HuH-7.5 (cell line): ENCODE results near the gene NEMF.
"Not testable (repeated sequence)": the region's sequence is repeated elsewhere in the genome, so short reads cannot be mapped to it uniquely, and the experiment has no call there.

Experiments
- DNase-seq: peaks from one replicate; pipeline ENCODE4 v3.0.0; 2011; ENCODE audit warnings: low spot score

NEMF gene

DNA sequence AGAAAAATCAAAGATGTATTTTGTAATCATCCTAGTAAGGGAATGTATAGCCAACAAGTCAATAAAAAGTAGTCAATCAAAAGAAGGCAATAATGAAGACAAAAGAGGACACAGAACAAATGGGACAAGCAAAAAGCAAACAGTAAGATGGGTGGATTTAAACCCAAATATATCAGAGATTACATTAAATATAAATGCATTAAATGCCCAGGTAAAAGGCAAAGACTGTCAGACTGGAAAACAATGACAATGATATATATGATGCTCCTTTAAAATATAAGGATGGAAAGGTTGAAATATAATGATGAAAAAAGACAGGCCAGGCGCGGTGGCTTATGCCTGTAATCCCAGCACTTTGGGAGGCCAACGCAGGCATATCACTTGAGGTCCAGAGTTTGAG lies 35.7 kb downstream of the NEMF start:
- no peak for DNase-seq

DNA sequence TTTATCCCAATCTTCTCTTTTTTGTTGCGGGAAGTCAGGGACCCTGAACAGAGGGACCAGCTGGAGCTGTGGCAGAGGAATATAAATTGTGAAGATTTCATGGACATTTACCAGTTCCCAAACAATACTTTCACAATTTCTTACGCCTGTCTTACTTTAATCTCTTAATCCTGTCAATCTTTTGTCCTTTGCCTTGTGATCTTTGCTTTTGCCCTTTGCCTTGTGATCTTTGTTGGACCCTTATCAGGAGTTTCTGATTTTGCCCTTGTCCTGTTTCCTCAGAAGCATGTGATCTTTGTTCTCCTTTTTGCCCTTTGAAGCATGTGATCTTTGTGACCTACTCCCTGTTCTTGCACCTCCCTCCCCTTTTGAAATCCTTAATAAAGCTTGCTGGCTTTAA lies 36.5 kb downstream of the NEMF start:
- not testable (repeated sequence) for DNase-seq

DNA sequence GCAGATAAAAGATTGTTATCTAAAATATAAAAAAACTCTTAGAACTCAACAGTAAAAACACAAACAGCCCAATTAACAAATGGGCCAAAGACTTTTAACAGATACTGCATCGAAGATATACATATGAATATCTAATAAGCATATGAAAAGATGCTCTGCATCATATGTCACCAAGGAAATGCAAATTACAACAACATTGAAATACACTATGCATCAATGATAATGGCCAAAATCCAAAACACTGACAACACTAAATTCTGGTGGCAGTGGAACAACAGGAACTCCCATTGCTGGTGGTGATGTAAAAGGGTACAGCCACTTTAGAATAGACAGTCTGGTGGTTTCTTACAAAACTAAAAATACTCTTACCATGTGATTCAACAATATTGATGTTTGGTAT lies 43.8 kb downstream of the NEMF start:
- DNase-seq: no peak

DNA sequence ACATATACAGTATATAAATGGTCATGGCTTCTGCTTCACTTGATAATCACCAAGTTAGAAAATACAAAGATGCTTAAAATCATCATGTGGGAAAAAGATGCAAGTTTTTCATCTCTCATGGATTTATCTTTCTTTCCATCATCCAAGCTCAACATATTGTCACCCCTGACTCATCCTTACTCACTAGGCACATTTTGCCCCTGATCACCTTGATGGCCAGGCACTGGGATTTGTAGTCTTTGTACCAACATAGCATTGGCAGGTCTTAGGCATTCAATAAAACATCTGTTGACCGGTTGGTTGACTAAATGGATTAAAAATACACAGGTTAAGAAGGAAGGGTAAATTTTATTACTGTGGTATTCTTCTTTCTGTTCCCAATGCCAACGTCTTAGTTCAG lies 56.6 kb downstream of the NEMF start:
- no peak for DNase-seq

DNA sequence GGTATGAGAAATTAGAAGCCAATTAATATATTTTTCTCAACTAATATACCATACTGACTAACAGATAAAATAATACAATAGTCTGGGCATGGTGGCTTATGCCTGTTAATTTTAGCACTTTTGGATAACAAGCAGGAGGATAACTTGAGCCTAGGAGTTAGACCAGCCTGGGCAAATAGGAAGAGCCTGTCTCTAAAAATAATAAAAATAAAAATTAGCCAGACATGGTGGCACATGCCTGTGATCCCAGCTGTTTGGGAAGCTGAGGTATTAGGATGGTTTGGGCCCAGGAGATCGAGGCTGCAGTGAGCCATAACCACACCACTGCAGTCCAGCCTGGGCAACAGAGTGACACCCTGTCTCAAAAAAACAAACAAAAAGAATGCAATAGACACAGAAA lies 60.0 kb downstream of the NEMF start:
- no peak for DNase-seq

DNA sequence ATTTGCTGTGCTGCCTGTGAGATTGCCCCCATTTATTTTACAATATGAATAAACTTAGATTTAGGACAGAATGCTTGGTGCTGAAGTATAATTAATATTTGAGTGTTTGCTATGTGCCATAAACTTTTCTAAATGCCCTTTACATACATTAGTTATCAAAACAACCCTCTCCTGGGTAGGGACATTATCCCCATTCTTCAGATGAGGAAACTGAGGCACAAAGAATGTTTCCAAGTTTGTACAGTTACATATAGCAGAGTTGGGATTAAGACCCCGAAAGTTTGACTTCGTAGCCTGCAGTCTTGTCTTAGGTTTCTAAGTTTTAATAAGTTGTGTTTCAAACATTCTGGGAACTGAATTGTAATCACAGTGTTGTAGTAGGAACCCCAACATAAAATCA lies 66.3 kb downstream of the NEMF start:
- DNase-seq: no peak

DNA sequence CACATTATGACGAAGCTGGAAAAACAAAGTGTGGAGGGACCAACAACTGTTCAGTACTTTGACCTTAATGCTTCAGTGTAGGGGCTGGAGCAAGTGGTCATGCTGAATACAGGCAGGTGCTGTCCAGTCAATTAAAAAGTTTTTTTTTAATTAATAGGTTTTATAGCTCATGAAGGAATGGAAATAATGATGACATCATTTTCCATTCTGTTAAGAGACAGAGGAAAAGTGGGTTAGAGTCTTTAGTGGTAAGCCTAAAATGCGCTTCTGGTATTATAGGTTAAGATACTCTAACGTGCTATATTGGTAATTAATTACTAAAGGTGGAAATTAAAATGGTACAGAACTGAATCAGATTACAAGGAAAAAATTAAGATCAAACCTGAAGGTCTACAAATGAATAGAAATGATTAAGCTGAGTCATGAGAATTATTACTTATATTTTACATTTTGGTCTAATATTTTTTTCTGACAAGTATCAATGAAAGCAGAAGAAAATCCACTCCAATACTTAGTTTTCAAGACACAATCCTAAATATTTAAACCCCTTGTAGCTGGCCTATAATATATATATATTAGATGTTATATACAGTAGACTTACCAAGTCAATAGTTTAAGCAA lies 69.1 kb downstream of the NEMF start:
- DNase-seq: no peak

DNA sequence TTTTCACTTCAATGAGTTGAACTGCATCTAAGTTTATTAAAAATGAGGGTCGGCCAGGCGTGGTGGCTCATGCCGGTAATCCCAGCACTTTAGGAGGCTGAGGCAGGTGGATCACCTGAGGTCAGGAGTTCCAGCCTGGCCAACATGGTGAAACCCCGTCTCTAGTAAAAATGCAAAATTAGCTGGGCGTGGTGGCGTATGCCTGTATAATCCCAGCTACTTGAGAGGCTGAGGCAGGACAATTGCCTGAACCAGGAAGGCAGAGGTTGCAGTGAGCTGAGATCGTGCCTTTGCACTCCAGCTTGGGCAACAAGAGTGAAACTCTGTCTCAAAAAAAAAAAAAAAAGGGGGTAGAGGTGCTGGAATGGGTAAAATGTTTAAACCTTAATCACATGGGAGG lies 71.5 kb downstream of the NEMF start:
- DNase-seq: not testable (repeated sequence)

DNA sequence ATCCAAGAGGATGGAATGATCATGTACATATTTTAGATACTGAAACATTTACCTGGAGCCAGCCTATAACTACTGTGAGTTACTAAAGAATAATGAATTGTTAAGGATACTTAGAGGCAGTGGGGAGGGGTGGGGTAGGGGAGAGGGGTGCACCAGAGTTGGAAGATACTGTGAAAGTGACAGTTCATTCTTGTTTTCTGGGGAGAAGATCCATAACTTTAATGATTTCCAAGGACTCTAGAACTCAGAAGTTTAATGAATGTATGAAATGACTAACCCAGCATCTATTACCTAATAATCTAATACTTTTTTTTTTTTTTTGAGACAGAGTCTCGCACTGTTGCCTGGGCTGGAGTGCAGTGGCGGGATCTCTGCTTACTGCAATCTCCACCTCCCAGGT lies 74.2 kb downstream of the NEMF start:
- no peak for DNase-seq

DNA sequence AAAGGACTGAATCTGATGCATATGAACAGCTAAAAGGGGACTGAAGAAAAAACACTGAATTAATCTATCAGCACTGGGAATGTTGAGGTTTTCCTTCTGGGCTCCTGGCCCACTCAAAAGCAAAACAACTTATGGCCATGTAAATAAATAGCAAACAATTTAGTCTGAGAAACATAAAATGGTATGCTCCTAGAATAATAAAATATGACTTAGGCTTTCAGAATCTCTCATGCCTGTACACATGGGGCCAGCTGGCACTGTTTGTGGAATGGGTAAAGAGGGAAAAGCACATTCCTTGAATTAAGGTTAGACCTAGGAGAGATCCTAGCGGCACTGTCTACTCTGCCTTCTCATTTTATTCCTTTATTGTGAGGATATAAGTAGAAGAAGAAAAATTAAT lies 78.5 kb downstream of the NEMF start:
- no peak for DNase-seq

DNA sequence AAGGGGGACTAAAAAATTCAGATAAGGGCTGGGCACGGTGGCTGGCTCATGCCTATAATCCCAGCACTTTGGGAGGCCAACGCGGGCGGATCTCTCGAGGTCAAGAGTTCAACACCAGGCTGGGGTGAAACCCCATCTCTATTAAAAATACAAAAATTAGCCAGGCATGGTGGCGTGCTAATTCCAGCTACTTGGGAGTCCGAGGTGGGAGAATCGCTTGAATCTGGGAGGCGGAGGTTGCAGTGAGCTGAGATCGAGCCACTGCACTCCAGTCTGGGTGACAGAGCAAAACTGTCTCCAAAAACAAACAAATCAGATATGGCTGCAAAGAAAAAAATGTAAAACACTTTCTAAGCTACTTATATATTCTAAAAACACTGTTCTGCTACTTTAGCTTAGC lies 80.9 kb downstream of the NEMF start:
- DNase-seq: not testable (repeated sequence)

DNA sequence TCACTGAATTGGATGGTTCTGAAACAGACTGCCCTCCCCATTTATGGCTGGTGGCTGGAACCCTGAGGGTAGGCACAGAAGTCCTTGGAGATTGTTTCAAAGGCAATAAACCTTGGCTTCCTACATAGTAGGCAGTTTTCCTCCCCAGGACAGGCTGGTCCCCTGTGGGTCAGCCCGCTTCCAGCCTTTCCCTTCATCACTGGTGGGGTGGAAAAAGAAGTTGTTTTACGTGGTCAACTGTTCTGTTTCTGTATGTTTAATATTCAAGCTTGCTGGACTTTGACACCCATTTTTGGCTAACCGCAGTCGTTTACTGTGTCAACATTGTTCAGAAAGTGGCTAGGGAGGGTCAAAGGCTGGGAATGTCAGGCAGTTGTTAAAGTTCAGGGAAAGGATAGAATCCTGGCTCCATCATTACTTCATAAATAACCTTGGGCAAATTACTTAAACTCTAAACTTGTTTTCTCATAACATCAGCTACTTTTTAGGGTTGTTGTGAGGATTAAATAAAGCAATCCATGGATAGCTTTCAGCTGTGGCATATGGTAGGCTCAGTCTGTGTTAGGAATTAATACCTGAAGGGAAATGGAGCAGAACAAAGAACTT lies 82.3 kb downstream of the NEMF start:
- DNase-seq: peak; percentile 29

DNA sequence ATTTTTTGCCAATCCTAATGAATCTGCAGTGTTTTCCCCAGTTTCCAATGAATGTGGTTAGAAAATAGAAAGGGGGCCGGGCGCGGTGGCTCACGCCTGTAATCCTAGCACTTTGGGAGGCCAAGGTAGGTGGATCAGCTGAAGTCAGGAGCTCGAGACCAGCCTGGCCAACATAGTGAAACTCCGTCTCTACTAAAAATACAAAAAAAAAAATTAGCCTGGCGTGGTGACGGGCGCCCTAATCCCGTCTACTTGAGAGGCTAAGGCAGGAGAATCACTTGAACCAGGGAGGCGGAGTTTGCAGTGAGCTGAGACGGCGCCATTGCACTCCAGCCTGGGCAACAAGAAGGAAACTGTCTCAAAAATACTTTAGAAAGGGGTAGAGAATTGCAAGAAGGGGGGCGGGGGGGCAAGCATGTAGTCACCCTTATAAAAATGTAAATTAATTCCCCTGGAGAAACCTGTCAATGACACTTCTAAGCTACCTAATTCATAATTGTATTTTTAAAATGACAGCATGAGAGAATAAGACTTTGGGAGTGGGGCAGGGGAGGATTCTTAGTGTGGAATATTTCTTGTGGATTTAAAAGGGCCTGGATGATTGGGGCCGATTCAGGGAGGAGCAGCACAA lies 82.9 kb downstream of the NEMF start:
- DNase-seq: no peak

DNA sequence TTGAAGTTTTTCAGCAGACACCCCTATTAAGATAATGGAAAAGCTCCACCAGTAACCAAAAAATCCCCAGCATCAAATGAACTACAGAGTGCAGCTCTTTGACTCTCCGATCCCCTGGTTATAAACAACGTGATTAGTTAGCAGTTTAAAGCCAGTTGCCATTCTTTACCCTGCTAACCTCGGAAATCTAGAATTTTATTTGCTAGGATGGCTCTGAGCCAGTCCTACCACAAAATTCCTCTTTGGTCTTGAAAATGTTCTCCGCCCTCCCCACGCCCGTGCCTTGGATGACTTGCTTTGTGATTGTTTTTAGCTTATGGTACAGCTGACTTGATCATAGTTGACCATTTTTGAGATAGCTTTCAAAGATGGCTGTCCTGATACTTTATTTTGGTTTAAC lies 83.4 kb downstream of the NEMF start:
- no peak for DNase-seq

DNA sequence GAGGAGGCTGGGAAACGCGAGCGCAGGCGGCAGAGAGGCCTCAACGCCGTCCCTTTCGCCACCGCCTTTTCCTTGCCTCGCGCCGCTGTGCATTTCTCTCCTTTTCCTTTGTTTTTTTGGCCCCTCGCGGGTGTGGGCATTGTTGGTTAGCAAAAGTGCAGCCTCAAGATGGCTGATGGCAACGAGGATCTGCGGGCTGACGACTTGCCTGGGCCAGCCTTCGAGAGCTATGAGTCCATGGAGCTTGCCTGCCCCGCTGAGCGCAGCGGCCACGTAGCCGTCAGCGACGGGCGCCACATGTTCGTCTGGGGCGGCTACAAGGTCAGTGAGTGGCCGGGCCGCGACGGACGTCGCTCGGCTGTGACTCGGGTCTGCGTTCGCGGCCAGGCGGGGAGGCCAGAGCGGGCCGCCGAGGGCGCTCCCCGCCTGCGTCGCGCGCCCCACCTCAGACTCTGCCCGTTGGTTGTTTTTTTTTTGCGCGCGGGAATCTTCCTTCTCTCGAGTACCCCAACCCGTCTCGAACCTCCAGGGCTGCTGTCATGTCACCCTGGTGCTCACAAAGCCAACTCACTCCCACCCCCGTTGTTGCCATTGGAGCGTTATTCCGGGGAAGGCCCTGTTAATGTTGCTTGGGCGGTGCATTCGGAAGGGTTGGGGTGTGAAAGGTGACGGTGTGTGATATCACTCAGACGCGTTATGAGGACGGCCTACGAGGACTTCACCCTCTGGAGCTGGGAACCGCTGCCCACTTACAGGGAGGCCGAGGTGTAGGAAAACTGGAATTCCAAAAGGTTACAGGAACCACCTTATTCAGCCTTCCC lies 84.1 kb downstream of the NEMF start:
- DNase-seq: peak; percentile 8

DNA sequence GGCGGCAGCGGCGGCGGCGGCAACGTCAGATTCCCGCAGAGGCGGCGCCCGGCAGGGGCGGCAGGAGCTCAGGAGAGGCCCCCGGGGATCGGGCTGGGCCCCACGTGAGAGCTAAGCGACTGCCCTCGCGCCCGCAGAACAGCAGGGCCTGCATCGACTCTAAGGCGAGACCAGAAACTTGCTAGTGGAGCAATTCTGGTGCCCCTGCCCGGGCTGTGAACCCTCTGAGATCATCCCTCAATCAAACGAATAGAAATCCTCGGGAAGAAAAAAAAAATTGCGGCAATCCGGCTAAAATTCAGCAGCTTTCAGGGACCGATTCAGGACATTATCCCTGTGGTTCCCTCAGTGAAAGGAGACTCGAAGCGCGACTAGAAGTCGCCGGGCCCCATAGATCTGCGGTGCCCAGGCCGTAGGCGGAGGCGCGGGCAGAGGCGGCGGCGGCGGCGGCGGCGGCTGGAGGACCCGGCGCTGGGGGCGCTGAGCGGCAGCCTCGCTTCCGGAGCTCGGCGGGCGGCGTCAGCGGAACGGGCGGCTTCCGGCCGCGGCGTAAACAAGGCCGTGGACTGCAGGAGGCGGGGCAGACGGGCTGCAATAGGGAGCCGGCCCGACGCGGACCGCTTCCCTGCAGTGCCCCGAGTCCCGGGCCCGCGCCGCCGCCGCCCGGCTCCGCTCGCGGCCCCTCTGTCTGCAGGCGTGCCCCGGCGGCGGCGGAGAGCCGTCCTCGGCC lies 84.9 kb downstream of the NEMF start, which contains the start of gene KLHDC2:
KLHDC2 (plus strand) TSS at position 583 of the 730 bp plus-strand sequence. CDS start 316 bp downstream, outside the sequence.
- DNase-seq: peak; percentile 40

DNA sequence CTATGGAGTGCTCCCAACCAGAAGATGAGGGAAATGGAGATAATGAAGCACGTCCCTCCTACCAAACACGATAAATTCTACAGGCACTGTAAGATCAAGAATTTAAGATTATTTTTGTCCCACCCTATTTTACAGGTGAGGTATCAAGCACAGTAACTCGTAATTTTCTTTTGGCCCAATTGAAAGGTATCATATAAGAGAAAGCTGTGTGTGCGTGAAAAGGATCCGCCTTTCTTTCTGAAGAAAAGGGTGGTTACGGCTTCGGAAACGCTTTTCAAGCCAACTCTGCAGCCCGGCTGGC lies 85.4 kb downstream of the NEMF start:
- DNase-seq: no peak

DNA sequence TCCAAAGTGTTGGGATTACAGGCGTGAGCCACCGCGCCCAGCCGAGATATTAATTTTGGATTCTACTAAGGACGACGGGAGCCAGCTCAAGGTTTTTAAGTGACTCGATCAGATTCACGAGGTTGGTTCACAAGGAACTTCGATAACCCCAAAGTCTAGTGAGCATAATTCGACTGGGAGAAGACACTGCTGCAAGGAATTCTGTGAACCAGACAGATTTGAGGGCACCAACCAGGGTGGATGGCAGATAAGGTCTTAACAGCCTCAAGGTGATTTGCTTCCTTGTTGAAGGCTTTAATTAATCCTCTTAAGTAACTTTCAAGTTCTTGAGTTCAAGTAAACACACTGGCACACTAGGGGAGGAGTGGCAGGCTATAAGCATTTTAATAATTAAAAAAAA lies 85.7 kb downstream of the NEMF start:
- no peak for DNase-seq

DNA sequence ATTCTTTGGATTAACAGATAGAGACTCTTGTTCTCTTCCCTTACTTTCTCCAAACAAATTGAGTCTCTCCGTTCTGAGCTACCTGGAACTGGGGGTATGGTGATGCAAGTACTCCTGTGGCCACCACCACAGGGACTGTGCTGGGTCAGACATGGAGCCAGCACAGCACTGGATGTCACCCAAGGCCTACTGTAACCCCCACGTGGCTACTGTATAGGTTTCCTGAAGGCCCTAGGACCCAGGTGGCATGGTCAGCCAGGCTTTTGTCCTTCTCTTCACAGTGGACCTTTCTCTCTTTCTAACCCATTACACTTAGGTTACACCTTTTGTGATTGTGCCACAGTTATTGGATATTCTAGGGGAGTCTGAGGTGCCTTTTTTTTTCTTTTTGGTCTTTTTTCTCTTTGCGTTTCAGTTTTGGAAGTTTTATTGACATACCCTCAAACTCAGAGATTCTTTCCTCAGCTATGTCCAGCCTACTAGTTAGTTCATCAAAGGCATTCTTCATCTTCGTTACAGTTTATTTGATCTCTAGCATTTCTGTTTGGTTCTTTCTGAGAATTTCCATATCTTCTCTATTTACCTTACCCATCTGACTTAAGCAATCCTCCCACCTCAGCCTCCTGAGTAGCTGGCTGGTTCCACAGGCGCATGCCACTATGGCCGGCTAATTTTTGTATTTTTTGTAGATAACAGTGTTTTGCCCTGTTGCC lies 90.6 kb downstream of the NEMF start:
- DNase-seq: no peak

DNA sequence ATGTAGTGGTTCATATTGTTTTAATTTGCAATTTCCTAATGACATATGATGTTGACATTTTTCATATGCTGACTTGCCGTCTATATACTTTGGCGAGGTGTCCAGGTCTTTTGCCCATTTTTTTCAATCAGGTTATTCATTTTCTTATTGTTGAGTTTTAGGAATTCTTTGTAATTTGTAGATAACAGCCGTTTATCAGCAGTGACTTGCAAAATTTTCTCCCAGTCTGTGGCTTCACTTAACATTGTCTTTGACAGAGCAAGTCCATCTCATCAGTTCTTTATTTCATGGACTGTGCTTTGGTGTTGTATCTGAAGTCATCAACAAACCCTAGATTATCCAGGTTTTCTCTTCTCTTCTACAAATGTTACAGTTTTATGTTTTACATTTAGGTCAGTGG lies 97.2 kb downstream of the NEMF start:
- no peak for DNase-seq

DNA sequence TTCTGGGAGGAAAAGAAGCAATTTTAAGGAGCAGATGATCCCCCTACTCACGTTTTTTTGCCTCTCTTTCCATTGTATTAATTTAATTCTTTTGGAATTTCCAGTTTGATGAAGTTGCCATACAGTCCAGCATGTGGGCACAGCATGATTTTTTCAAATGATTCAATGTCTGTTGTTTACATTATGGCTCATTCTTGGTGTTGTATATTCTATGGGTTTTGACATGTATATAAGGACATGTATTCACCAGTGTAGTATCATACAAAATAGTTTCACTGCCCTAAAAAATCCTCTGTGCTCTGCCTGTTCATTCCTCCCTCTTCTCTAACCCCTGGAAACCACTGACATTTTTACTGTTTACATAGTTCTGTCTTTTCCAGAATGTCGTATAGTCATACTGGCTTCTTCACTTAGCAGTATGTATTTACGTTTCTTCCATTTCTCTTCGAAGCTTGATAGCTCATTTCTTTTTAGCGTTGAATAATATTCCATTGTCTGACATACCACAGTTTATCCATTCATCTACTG lies 98.0 kb downstream of the NEMF start:
- DNase-seq: no peak
